ENCODE results near the gene SDK2. TPM values are rescaled to one million over a fixed set of nuclear protein-coding genes. Genes with fewer than 3 reads are reported as not detected.

The SDK2 gene
- total and polyA plus RNA-seq, 2 of the 4 experiments (the other 2 are of a cell fraction) = under 0.01 to 0.03 TPM

- H3K4me2 ChIP-seq (ENCODE audit: low read depth, low read length) = no peak overlapping the region
- no peak overlapping the region for H2BK5ac ChIP-seq (ENCODE audit: low read depth, low read length, poor library complexity, severe bottlenecking)
- H3K56ac ChIP-seq (ENCODE audit: extremely low read depth, insufficient read depth, low read length) = no peak overlapping the region
- H2AK5ac ChIP-seq (ENCODE audit: low read depth, low read length) = no peak overlapping the region
- no peak for DNase-seq
- ChIA-PET POLR2A (ENCODE audit: unreplicated experiment) (no interaction called here), CTCF (no interaction called here)
- H3K18ac ChIP-seq (ENCODE audit: low read depth, low read length) = no peak overlapping the region
- no peaks in the 10 kb centered on the region for H4K20me1 ChIP-seq (ENCODE audit: insufficient read depth, low read length)
- H2BK20ac ChIP-seq (ENCODE audit: low read depth, low read length) = no peak overlapping the region
- no peak overlapping the region for H4K8ac ChIP-seq (ENCODE audit: low read depth in 2 of 2, low read length in 2 of 2)
- dilution Hi-C loops (cut with HindIII; ENCODE audit: low sequenced_read_pairs, unreplicated experiment) = no loop called here
- H3K9me1 ChIP-seq (ENCODE audit: insufficient read depth, low read length) = no peaks in the 10 kb centered on the region
- H3K23ac ChIP-seq (ENCODE audit: low read depth, low read length) = no peak overlapping the region
- H4K91ac ChIP-seq (ENCODE audit: insufficient read depth, low read depth, low read length) = no peak overlapping the region
- no peak overlapping the region for H3K4ac ChIP-seq (ENCODE audit: low read depth, low read length)
- no peak for ATAC-seq (ENCODE audit: low read depth)
- H3K9me3 ChIP-seq (ENCODE audit: control insufficient read depth, insufficient read depth, low read length) = no peaks in the 10 kb centered on the region
- no peak overlapping the region for H2AFZ ChIP-seq (replicated peaks; ENCODE audit: low read length, poor library complexity)
- H2BK120ac ChIP-seq (ENCODE audit: low read depth, low read length) = no peak overlapping the region
- intact Hi-C loops (cut with micrococcal nuclease) = no loop called here
- no peak overlapping the region for H3K9ac ChIP-seq (ENCODE audit: low read depth, low read length)
- H3K4me3 ChIP-seq (ENCODE audit: insufficient read depth, low read depth, low read length) = no peak overlapping the region
- H4K5ac ChIP-seq (ENCODE audit: low read depth, low read length) = no peak overlapping the region
- H3K27ac ChIP-seq (ENCODE audit: insufficient read depth, low read length) = no peak overlapping the region
- no peak overlapping the region for H3K14ac ChIP-seq (replicated peaks; ENCODE audit: low read depth, low read length)
- BruUV-seq (replicated peaks) = no TSS peak
- no peaks in the 10 kb centered on the region for H3K36me3 ChIP-seq (ENCODE audit: control insufficient read depth, insufficient read depth, low read length)
- in situ Hi-C loops (cut with MboI; ENCODE audit: low sequenced_read_pairs) = no loop called here
- H2BK15ac ChIP-seq (ENCODE audit: low read depth, low read length) = no peak overlapping the region
- TF ChIP-seq, protein P1, sequence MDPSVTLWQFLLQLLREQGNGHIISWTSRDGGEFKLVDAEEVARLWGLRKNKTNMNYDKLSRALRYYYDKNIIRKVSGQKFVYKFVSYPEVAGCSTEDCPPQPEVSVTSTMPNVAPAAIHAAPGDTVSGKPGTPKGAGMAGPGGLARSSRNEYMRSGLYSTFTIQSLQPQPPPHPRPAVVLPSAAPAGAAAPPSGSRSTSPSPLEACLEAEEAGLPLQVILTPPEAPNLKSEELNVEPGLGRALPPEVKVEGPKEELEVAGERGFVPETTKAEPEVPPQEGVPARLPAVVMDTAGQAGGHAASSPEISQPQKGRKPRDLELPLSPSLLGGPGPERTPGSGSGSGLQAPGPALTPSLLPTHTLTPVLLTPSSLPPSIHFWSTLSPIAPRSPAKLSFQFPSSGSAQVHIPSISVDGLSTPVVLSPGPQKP (IDR thresholded peaks at IDR 0.05; ENCODE audit: borderline replicate concordance, low read depth, low read length) = no peak
- no peak for TF ChIP-seq SMC3 (IDR thresholded peaks at IDR 0.05; ENCODE audit: low read depth, low read length)
- TF ChIP-seq, protein P2, sequence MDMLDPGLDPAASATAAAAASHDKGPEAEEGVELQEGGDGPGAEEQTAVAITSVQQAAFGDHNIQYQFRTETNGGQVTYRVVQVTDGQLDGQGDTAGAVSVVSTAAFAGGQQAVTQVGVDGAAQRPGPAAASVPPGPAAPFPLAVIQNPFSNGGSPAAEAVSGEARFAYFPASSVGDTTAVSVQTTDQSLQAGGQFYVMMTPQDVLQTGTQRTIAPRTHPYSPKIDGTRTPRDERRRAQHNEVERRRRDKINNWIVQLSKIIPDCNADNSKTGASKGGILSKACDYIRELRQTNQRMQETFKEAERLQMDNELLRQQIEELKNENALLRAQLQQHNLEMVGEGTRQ (IDR thresholded peaks at IDR 0.05; ENCODE audit: low read depth, low read length) = no peak
- no peak for TF ChIP-seq MAZ (IDR thresholded peaks at IDR 0.05; ENCODE audit: borderline replicate concordance, low read depth, low read length)
- TF ChIP-seq NFE2L2 (IDR thresholded peaks at IDR 0.05; ENCODE audit: low read depth, low read length) = no peak
- no peak overlapping the region for H2AK9ac ChIP-seq (replicated peaks; ENCODE audit: low read depth, low read length, poor library complexity)
- H3K27me3 ChIP-seq (ENCODE audit: control insufficient read depth, insufficient read depth, low read length) = no peaks in the 10 kb centered on the region
- 47% methylated on average over 2 of the region's 14 CpGs; no CpG with 5 or more reads in 1 of the 2 experiments for WGBS, 2 experiments (ENCODE audit: extremely low coverage in 2 of 2, insufficient read length in 1 of 2)
- H3K79me1 ChIP-seq (ENCODE audit: low read depth in 1 of 2, low read length in 2 of 2) = no peaks in the 10 kb centered on the region
- H3K4me1 ChIP-seq (ENCODE audit: control insufficient read depth, insufficient read depth, low read length) = no peaks in the 10 kb centered on the region
Measured at GRCh38 chr17:73498886-73499554, 145.2 kb downstream of the SDK2 start.
